CMK (cell line): Measurements from ENCODE around the gene MOBP.
"Not testable (repeated sequence)": the region's sequence is repeated elsewhere in the genome, so short reads cannot be mapped to it uniquely, and the experiment has no call there.

Experiments used
- DNase-seq: peaks from one replicate; pipeline ENCODE4 v3.0.0-alpha.2; 2010; ENCODE audit warnings: low read depth

The MOBP gene

GRCh38 chr3:39453134-39453533 is 14.3 kb upstream of the MOBP start:
- DNase-seq: no peak

GRCh38 chr3:39453872-39454271 is 13.6 kb upstream of the MOBP start:
- DNase-seq: not testable (repeated sequence)

GRCh38 chr3:39454591-39455217 is 12.8 kb upstream of the MOBP start:
- no peak for DNase-seq

GRCh38 chr3:39456159-39456558 is 11.3 kb upstream of the MOBP start:
- no peak for DNase-seq

- DNase-seq: no peak
Observed at GRCh38 chr3:39457361-39457760, 10.1 kb upstream of the MOBP start.

GRCh38 chr3:39458579-39458978 is 8.9 kb upstream of the MOBP start:
- DNase-seq: not testable (repeated sequence)

- DNase-seq: no peak
Observed at GRCh38 chr3:39460677-39461076, 6.8 kb upstream of the MOBP start.

- no peak for DNase-seq
Observed at GRCh38 chr3:39463269-39463668, 4.2 kb upstream of the MOBP start.

- no peak for DNase-seq
Observed at GRCh38 chr3:39466988-39467387, 492 bp upstream of the MOBP start.

- no peak for DNase-seq
Observed at GRCh38 chr3:39468108-39468436, 592 bp downstream of the MOBP start.

GRCh38 chr3:39469258-39469657 is 1.8 kb downstream of the MOBP start:
- DNase-seq: no peak

- no peak for DNase-seq
Observed at GRCh38 chr3:39469945-39470344, 2.5 kb downstream of the MOBP start.

GRCh38 chr3:39471652-39472051 is 4.2 kb downstream of the MOBP start:
- DNase-seq: no peak

GRCh38 chr3:39473452-39474125 is 6.1 kb downstream of the MOBP start:
- no peak for DNase-seq

GRCh38 chr3:39474126-39474515 is 6.6 kb downstream of the MOBP start:
- DNase-seq: no peak

- DNase-seq: no peak
Observed at GRCh38 chr3:39476783-39477182, 9.3 kb downstream of the MOBP start.

GRCh38 chr3:39478226-39478625 is 10.7 kb downstream of the MOBP start:
- DNase-seq: no peak

GRCh38 chr3:39479701-39480414 is 12.4 kb downstream of the MOBP start:
- DNase-seq: no peak

- DNase-seq: no peak
Observed at GRCh38 chr3:39485547-39485946, 18.1 kb downstream of the MOBP start.

- no peak for DNase-seq
Observed at GRCh38 chr3:39491014-39491413, 23.5 kb downstream of the MOBP start.

GRCh38 chr3:39491733-39492350 is 24.4 kb downstream of the MOBP start:
- no peak for DNase-seq

GRCh38 chr3:39494781-39495180 is 27.3 kb downstream of the MOBP start:
- DNase-seq: no peak

GRCh38 chr3:39497753-39498152 is 30.3 kb downstream of the MOBP start:
- no peak for DNase-seq
